ACHN (cell line): Measurements from ENCODE around the gene IGSF9B.

Experiments used
- DNase-seq: peaks from one replicate; pipeline ENCODE4 v3.0.0-alpha.2; 2015
- in situ Hi-C: cut with HindIII; loops from 2 replicates; pipeline ENCODE4 v1.10.0; 2017; ENCODE audit warnings: low sequenced_read_pairs, low pct_ligation_motif_present, low pct_unique_long_range_greater_than_20kb

The IGSF9B gene

GRCh38 chr11:133897331-133897650 is 59.5 kb downstream of the IGSF9B start:
- in situ Hi-C loops: no loop called here
- no peak for DNase-seq

- in situ Hi-C loops: no loop called here
- no peak for DNase-seq
These were observed 60.0 kb downstream of the IGSF9B start for GRCh38 chr11:133896642-133897330.

- in situ Hi-C loops: no loop called here
These were observed 60.7 kb downstream of the IGSF9B start for GRCh38 chr11:133896028-133896427.

GRCh38 chr11:133895551-133895950 is 61.2 kb downstream of the IGSF9B start:
- in situ Hi-C loops: no loop called here
- no peak for DNase-seq

More at GRCh38 chr11:133896028-133896427, 60.7 kb downstream of the IGSF9B start:
- no peak for DNase-seq

- in situ Hi-C loops: no loop called here
- no peak for DNase-seq
These were observed 61.7 kb downstream of the IGSF9B start for GRCh38 chr11:133895061-133895479.

- in situ Hi-C loops: no loop called here
- no peak for DNase-seq
These were observed 63.4 kb downstream of the IGSF9B start for GRCh38 chr11:133893381-133893780.

GRCh38 chr11:133892584-133893380 is 64.0 kb downstream of the IGSF9B start:
- in situ Hi-C loops: no loop called here
- no peak for DNase-seq

GRCh38 chr11:133892126-133892525 is 64.6 kb downstream of the IGSF9B start:
- DNase-seq: no peak
- in situ Hi-C loops: no loop called here

- in situ Hi-C loops: no loop called here
- DNase-seq: no peak
These were observed 66.9 kb downstream of the IGSF9B start for GRCh38 chr11:133889893-133890292.

- in situ Hi-C loops: no loop called here
- no peak for DNase-seq
These were observed 67.6 kb downstream of the IGSF9B start for GRCh38 chr11:133889188-133889587.

GRCh38 chr11:133887692-133888332 is 69.0 kb downstream of the IGSF9B start:
- DNase-seq: no peak
- in situ Hi-C loops: no loop called here

GRCh38 chr11:133886029-133886428 is 70.7 kb downstream of the IGSF9B start:
- in situ Hi-C loops: no loop called here

GRCh38 chr11:133872160-133872559 is 84.6 kb downstream of the IGSF9B start:
- in situ Hi-C loops: no loop called here
- DNase-seq: no peak

More at GRCh38 chr11:133886029-133886428, 70.7 kb downstream of the IGSF9B start:
- no peak for DNase-seq

- no peak for DNase-seq
- in situ Hi-C loops: no loop called here
These were observed 89.3 kb downstream of the IGSF9B start for GRCh38 chr11:133867456-133867855.

GRCh38 chr11:133865466-133865865 is 91.3 kb downstream of the IGSF9B start:
- in situ Hi-C loops: no loop called here
- no peak for DNase-seq

GRCh38 chr11:133864756-133865155 is 92.0 kb downstream of the IGSF9B start:
- in situ Hi-C loops: no loop called here
- no peak for DNase-seq

GRCh38 chr11:133860151-133860550 is 96.6 kb downstream of the IGSF9B start:
- in situ Hi-C loops: no loop called here
- no peak for DNase-seq
